Natural killer cell (primary cell): ENCODE data around the gene PCLO. TPM values are rescaled to one million over a fixed set of nuclear protein-coding genes. Genes with fewer than 3 reads are reported as not detected.

Experiments
- ATAC-seq, 3 donors: fragments of 150-1000 bp in 2 of 3; fragments of 200-7000 bp in 1 of 3; cut with Tn5 transposase; 1 replicate in 1 of 3; 2 replicates in 2 of 3; pipeline ENCODE4 v1.10.0; 2021; ENCODE audit warnings: mild to moderate bottlenecking in 2 of 3, moderate library complexity in 2 of 3
- DNase-seq, 2 donors: peaks; one replicate each; pipeline versions ENCODE4 v3.0.0 to v3.0.0-alpha.2; 2013 to 2021; ENCODE audit warnings: mixed read lengths in 1 of 2
- H3K27ac ChIP-seq: one replicate; pipeline ENCODE4 v1.5.1; 2013; ENCODE audit warnings: mild to moderate bottlenecking, low read length
- H3K27me3 ChIP-seq: one replicate; pipeline ENCODE4 v1.6.1; 2013; ENCODE audit warnings: low read length; ENCODE audit not compliant: control insufficient read depth, insufficient read depth
- H3K36me3 ChIP-seq: one replicate; pipeline ENCODE4 v1.6.1; 2013; ENCODE audit warnings: low read length; ENCODE audit not compliant: control insufficient read depth, insufficient read depth
- H3K4me1 ChIP-seq: one replicate; pipeline ENCODE4 v1.6.1; 2013; ENCODE audit warnings: low read length; ENCODE audit not compliant: control insufficient read depth, insufficient read depth
- H3K4me3 ChIP-seq: one replicate; pipeline ENCODE4 v1.5.1; 2013; ENCODE audit warnings: low read length
- H3K9me3 ChIP-seq: one replicate; pipeline ENCODE4 v1.6.1; 2013; ENCODE audit warnings: low read length; ENCODE audit not compliant: control insufficient read depth, insufficient read depth
- H3K27ac Mint-ChIP-seq, 2 donors: one replicate each; pipeline ENCODE4 v1.8.0; 2022; ENCODE audit warnings: mild to moderate bottlenecking in 2 of 2, mixed read lengths in 2 of 2, moderate library complexity in 1 of 2
- H3K27me3 Mint-ChIP-seq, 2 donors: one replicate each; pipeline ENCODE4 v1.8.0; 2022; ENCODE audit warnings: low read depth in 2 of 2, mixed read lengths in 2 of 2
- H3K36me3 Mint-ChIP-seq: one replicate; pipeline ENCODE4 v1.8.0; 2022; ENCODE audit warnings: mixed read lengths
- H3K4me1 Mint-ChIP-seq, 2 donors: one replicate each; pipeline ENCODE4 v1.8.0; 2022; ENCODE audit warnings: mixed read lengths in 2 of 2
- H3K4me3 Mint-ChIP-seq: one replicate; pipeline ENCODE4 v1.8.0; 2022; ENCODE audit warnings: mild to moderate bottlenecking, moderate library complexity, mixed read lengths
- H3K9me3 Mint-ChIP-seq, 2 donors: one replicate each; pipeline ENCODE4 v1.8.0; 2022; ENCODE audit warnings: mixed read lengths in 2 of 2
- WGBS: methylation state at CpG from one replicate; pipeline ENCODE4 v1.1.7; 2013; ENCODE audit warnings: missing lambda C conversion rate; ENCODE audit not compliant: insufficient coverage; 5-methylcytosine and 5-hydroxymethylcytosine counted together
- intact Hi-C: fragments of 100-400 bp; cut with micrococcal nuclease; formaldehyde crosslinking; loops from one replicate; pipeline ENCODE4 v1.14.2; 2022
- total RNA-seq, 4 donors: library from RNA; stranded (reverse); fragments of 120-200 nt in 1 of 4; gene quantifications; one replicate each; pipeline versions ENCODE4 v1.2.3 to v1.2.4, GENCODE V29; 2013 to 2022
- TF ChIP-seq, protein P1 (sequence below): fragments of 200-600 bp; IDR thresholded peaks from one replicate; pipeline ENCODE4 v1.8.0; 2022; ENCODE audit warnings: antibody characterized with exemption

The PCLO gene
- total RNA-seq, 3 donors from 2014 or later (not counting 1 experiment from before 2014, with no cell fraction given) = not detected

DNA sequence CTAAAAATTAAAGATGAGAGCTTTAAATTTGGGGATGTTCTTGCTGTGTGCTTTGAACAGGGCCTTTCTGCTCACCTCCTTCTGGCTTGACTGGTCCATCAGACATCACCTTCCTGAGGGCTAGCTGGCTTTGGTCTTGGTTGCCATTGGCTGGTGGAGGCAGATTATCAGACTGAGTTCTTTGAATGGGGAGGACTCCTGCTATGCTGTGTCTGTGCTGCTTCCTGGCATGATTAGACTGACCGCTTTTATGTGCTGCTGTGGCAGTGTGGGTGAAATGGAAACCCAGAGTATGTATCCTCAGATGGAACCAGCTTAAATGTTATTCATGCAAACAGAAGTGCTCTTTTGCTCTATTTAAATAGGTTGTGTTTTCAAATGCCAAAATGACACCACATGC lies 341.6 kb downstream of the PCLO start:
- Histone ChIP-seq H3K27ac (no peak overlapping the region), H3K9me3 (no peaks in the 10 kb centered on the region), H3K36me3 (no peaks in the 10 kb centered on the region), H3K4me1 (no peaks in the 10 kb centered on the region), H3K27me3 (no peaks in the 10 kb centered on the region), H3K4me3 (no peak overlapping the region)
- H3K36me3 Mint-ChIP-seq = no peaks in the 10 kb centered on the region
- H3K27ac Mint-ChIP-seq = no peak overlapping the region
- H3K9me3 Mint-ChIP-seq = peaks cover 3 to 4% of the 10 kb centered on the region in 2 donors
- ATAC-seq = no peak
- DNase-seq = no peak
- WGBS = 71% methylated on average over 1 of the region's 1 CpG
- no peaks in the 10 kb centered on the region for H3K4me1 Mint-ChIP-seq
- no peaks in the 10 kb centered on the region for H3K27me3 Mint-ChIP-seq
- intact Hi-C loops = no loop called here
- TF ChIP-seq, protein P1, sequence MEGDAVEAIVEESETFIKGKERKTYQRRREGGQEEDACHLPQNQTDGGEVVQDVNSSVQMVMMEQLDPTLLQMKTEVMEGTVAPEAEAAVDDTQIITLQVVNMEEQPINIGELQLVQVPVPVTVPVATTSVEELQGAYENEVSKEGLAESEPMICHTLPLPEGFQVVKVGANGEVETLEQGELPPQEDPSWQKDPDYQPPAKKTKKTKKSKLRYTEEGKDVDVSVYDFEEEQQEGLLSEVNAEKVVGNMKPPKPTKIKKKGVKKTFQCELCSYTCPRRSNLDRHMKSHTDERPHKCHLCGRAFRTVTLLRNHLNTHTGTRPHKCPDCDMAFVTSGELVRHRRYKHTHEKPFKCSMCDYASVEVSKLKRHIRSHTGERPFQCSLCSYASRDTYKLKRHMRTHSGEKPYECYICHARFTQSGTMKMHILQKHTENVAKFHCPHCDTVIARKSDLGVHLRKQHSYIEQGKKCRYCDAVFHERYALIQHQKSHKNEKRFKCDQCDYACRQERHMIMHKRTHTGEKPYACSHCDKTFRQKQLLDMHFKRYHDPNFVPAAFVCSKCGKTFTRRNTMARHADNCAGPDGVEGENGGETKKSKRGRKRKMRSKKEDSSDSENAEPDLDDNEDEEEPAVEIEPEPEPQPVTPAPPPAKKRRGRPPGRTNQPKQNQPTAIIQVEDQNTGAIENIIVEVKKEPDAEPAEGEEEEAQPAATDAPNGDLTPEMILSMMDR = no peak
- no peak overlapping the region for H3K4me3 Mint-ChIP-seq

DNA sequence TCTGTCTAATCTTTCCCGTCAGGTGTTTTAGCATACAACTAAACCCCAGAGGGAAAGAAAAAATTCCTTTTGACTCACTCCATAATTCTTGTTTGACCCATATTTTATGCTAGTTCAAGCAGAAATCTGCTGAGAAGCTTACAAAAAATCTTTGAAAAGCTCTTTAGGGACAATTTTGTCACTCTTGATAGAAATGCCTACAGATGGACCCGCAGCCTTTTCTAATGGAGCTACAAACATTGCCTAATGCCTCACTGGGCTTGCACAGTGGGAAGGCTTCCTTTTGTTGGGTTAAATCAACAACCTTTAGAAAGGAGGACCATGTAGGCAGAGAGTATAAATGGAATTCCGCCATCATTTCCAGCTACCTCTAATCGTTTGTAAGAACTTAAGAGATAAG lies 344.5 kb downstream of the PCLO start:
- Mint-ChIP-seq H3K4me3 (no peak overlapping the region), H3K36me3 (no peaks in the 10 kb centered on the region)

DNA sequence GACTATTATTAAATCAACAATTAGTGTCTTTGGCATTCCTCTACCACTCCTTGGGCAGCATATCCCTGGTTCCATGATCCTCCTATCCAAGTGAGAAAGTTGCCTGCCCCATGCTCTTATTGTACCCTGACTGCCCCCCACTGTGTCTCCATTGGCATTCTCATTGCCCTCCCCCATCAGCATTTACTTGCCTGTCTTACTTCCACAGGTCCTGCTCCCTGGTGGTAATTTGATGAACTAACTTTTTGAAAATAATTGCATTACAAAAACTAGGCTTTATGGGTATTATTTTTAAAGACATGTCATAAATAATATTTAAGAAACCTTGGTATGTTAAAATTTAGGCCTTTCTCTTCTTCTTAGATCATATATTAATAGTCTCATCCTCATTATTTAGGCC lies 346.4 kb downstream of the PCLO start:
- Mint-ChIP-seq H3K36me3 (no peaks in the 10 kb centered on the region), H3K27ac (no peak overlapping the region), H3K4me3 (no peak overlapping the region), H3K27me3 (no peaks in the 10 kb centered on the region), H3K9me3 (peaks cover 0 to 5% of the 10 kb centered on the region in 2 donors), H3K4me1 (no peaks in the 10 kb centered on the region)
- Histone ChIP-seq H3K4me1 (no peaks in the 10 kb centered on the region), H3K36me3 (no peaks in the 10 kb centered on the region), H3K9me3 (no peaks in the 10 kb centered on the region), H3K4me3 (no peak overlapping the region), H3K27ac (no peak overlapping the region), H3K27me3 (no peaks in the 10 kb centered on the region)
- TF ChIP-seq, protein P1 = no peak
- intact Hi-C loops = no loop called here
- DNase-seq (no peak), ATAC-seq (no peak)

More for the DNA sequence above, 344.5 kb downstream of the PCLO start:
- Histone ChIP-seq H3K9me3 (no peaks in the 10 kb centered on the region), H3K27ac (no peak overlapping the region), H3K27me3 (no peaks in the 10 kb centered on the region), H3K4me3 (no peak overlapping the region), H3K36me3 (no peaks in the 10 kb centered on the region), H3K4me1 (no peaks in the 10 kb centered on the region)
- Mint-ChIP-seq H3K27me3 (no peaks in the 10 kb centered on the region), H3K9me3 (peaks cover 3 to 4% of the 10 kb centered on the region in 2 donors), H3K27ac (no peak overlapping the region), H3K4me1 (no peaks in the 10 kb centered on the region)
- no peak for DNase-seq
- TF ChIP-seq, protein P1 = no peak
- 90% methylated on average over 2 of the region's 4 CpGs for WGBS
- no peak for ATAC-seq
- intact Hi-C loops = no loop called here

DNA sequence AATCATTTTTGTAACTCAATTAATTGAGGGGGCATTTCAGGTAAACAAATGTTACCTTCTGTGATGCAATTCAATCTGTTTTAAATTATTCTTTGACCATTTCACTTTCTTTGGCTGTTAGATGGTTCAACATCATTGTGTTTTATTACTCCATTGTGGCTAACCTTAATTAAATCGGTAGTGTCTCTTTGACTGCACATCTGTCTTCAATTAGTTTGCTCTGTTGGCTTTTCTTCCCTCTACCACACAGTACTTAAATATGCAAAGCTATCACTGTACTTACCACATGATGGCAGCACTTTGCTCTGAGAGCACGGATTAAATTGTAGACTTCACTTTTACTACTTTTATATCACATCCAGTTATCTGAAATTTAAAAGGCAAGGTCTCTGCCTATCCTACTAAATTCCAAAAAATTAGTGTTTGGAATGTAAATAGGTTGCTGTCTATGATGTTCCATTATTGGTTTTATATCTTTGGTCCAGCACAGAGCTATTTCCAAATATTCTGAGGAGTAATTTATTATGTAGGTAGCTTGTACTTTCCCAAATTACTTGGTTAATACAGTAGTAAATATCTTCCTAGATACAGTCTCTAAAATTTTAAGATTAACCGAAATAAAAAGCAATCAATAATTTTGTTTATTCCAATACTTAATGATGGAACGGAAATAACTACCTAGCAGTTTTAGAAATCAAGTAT lies 352.0 kb downstream of the PCLO start:
- H3K36me3 Mint-ChIP-seq = no peaks in the 10 kb centered on the region

More for the DNA sequence above, 352.0 kb downstream of the PCLO start:
- 38% methylated on average over 3 of the region's 4 CpGs for WGBS
- Mint-ChIP-seq H3K27ac (no peak overlapping the region), H3K27me3 (no peaks in the 10 kb centered on the region), H3K4me3 (no peak overlapping the region), H3K4me1 (no peaks in the 10 kb centered on the region), H3K9me3 (peaks cover 5% of the 10 kb centered on the region in 2 donors)
- ATAC-seq (no peak), DNase-seq (no peak)
- Histone ChIP-seq H3K4me1 (no peaks in the 10 kb centered on the region), H3K36me3 (no peaks in the 10 kb centered on the region), H3K27me3 (no peaks in the 10 kb centered on the region), H3K4me3 (no peak overlapping the region), H3K27ac (no peak overlapping the region), H3K9me3 (no peaks in the 10 kb centered on the region)
- intact Hi-C loops = no loop called here
- TF ChIP-seq, protein P1 = no peak
